SK-N-SH (cell line): Measurements from ENCODE around the gene IL4R. TPM values are rescaled to one million over a fixed set of nuclear protein-coding genes. Genes with fewer than 3 reads are reported as not detected.
"Not testable (repeated sequence)": the region's sequence is repeated elsewhere in the genome, so short reads cannot be mapped to it uniquely, and the experiment has no call there.

Experiments used
- CTCF ChIA-PET: fragments of 300-600, 350-600 bp; formaldehyde crosslinking; extraction: SDS; loops from one replicate; lab custom pipeline; 2021; lab: Yijun Ruan, JAX
- POLR2A ChIA-PET: fragments of 350-600 bp; sonication (Branson Sonifier 250); formaldehyde crosslinking; extraction: SDS; loops from one replicate; lab custom pipeline; 2020; ENCODE audit warnings: antibody characterized with exemption, inconsistent platforms; lab: Yijun Ruan, JAX
- DNase-seq: peaks from one replicate; pipeline ENCODE4 v3.0.0; 2012
- H2AFZ ChIP-seq: fragments of 200-600 bp; sonication (generic); 2 replicates; pipeline ENCODE4 v1.8.1; 2016; ENCODE audit warnings: antibody characterized with exemption, mild to moderate bottlenecking, low read depth
- H3F3A ChIP-seq: fragments of 200-600 bp; sonication (generic); replicated peaks from 2 replicates; pipeline ENCODE3; 2016; ENCODE audit warnings: antibody characterized with exemption, mild to moderate bottlenecking; ENCODE audit not compliant: insufficient read depth
- H3K27ac ChIP-seq, 2 experiments: fragments of 200-500 bp in 1 of 2; fragments of 200-600 bp in 1 of 2; sonication (Bioruptor generic) in 1 of 2; sonication (generic), shearing (Covaris generic) in 1 of 2; 2 replicates each; pipeline versions ENCODE4 v1.5.1 to v1.6.1; 2014 to 2016; ENCODE audit warnings: low read depth in 2 of 2, inconsistent platforms in 1 of 2, low read length in 1 of 2, mild to moderate bottlenecking in 1 of 2, mixed read lengths in 1 of 2
- H3K27me3 ChIP-seq: fragments of 200-600 bp; sonication (generic), shearing (Covaris generic); 2 replicates; pipeline ENCODE4 v1.6.1; 2016; ENCODE audit warnings: mixed run types; ENCODE audit not compliant: insufficient read depth
- H3K36me3 ChIP-seq, 2 experiments: fragments of 200-500 bp in 1 of 2; fragments of 200-600 bp in 1 of 2; sonication (Bioruptor generic) in 1 of 2; sonication (generic) in 1 of 2; replicated peaks in 1 of 2; 2 replicates each; pipeline versions ENCODE3 to v1.5.1; 2014 to 2016; ENCODE audit warnings: low read length in 1 of 2, mild to moderate bottlenecking in 1 of 2; ENCODE audit not compliant: insufficient read depth in 2 of 2, control insufficient read depth in 1 of 2
- H3K4me1 ChIP-seq, 2 experiments: fragments of 200-500 bp in 1 of 2; fragments of 200-600 bp in 1 of 2; sonication (Bioruptor generic) in 1 of 2; sonication (generic), shearing (Covaris generic) in 1 of 2; 2 replicates each; pipeline versions ENCODE4 v1.5.1 to v1.6.1; 2014 to 2016; ENCODE audit warnings: low read depth in 1 of 2, low read length in 1 of 2, mixed run types in 1 of 2; ENCODE audit not compliant: insufficient read depth in 2 of 2, control insufficient read depth in 1 of 2
- H3K4me2 ChIP-seq: fragments of 200-600 bp; sonication (generic), shearing (Covaris generic); 2 replicates; pipeline ENCODE4 v1.6.1; 2017; ENCODE audit warnings: mixed run types
- H3K4me3 ChIP-seq, 2 experiments: fragments of 200-500 bp in 1 of 2; fragments of 200-600 bp in 1 of 2; sonication (Bioruptor generic) in 1 of 2; sonication (generic), shearing (Covaris generic) in 1 of 2; 2 replicates each; pipeline versions ENCODE4 v1.5.1 to v1.8.1; 2014 to 2016; ENCODE audit warnings: low read depth in 2 of 2, inconsistent platforms in 1 of 2, low read length in 1 of 2, mild to moderate bottlenecking in 1 of 2, mixed read lengths in 1 of 2, moderate library complexity in 1 of 2
- H3K79me2 ChIP-seq: fragments of 200-600 bp; sonication (generic); 2 replicates; pipeline ENCODE4 v1.8.1; 2017; ENCODE audit warnings: mild to moderate bottlenecking; ENCODE audit not compliant: insufficient read depth
- H3K9ac ChIP-seq: fragments of 200-600 bp; sonication (generic); 2 replicates; pipeline ENCODE4 v1.6.1; 2017; ENCODE audit warnings: mixed run types
- H3K9me2 ChIP-seq: fragments of 200-600 bp; sonication (generic); 2 replicates; pipeline ENCODE4 v1.6.1; 2017; ENCODE audit warnings: mixed run types
- H3K9me3 ChIP-seq: fragments of 200-600 bp; sonication (generic); 2 replicates; pipeline ENCODE4 v1.6.1; 2017; ENCODE audit warnings: mixed run types, mild to moderate bottlenecking, moderate library complexity
- H4K20me1 ChIP-seq: fragments of 200-600 bp; sonication (generic); 2 replicates; pipeline ENCODE4 v1.6.1; 2017; ENCODE audit warnings: mild to moderate bottlenecking, mixed run types; ENCODE audit not compliant: insufficient read depth
- CHD2 ChIP-seq: fragments of 150-350 bp; IDR thresholded peaks from 2 replicates; pipeline ENCODE4 v1.6.1; 2018; ENCODE audit warnings: low read length; ENCODE audit not compliant: partially characterized antibody
- FOXJ3 ChIP-seq: sonication (generic); formaldehyde crosslinking; IDR thresholded peaks from 2 replicates; pipeline ENCODE4 v1.5.1; 2020; ENCODE audit warnings: mild to moderate bottlenecking, missing genetic modification reagents
- IRF3 ChIP-seq: fragments of 150-350 bp; IDR thresholded peaks from 2 replicates; pipeline ENCODE4 v1.6.1; 2016; ENCODE audit warnings: mild to moderate bottlenecking, low read depth, low read length
- NFIC ChIP-seq: IDR thresholded peaks from 2 replicates; pipeline ENCODE4 v1.4.0; 2012; ENCODE audit warnings: borderline replicate concordance
- PBX3 ChIP-seq: IDR thresholded peaks from 2 replicates; pipeline ENCODE4; 2012
- RAD21 ChIP-seq: IDR thresholded peaks from 2 replicates; pipeline ENCODE4 v1.6.1; 2012; ENCODE audit warnings: mild to moderate bottlenecking, low read length
- RCOR1 ChIP-seq: fragments of 150-350 bp; IDR thresholded peaks from 2 replicates; pipeline ENCODE4 v1.6.1; 2017; ENCODE audit warnings: antibody characterized with exemption, low read length
- RFX5 ChIP-seq: IDR thresholded peaks from 2 replicates; pipeline ENCODE4 v1.6.1; 2012; ENCODE audit warnings: mild to moderate bottlenecking, improper control_type of control experiment, low read length
- SMC3 ChIP-seq: IDR thresholded peaks from 2 replicates; pipeline ENCODE4 v1.6.1; 2012; ENCODE audit warnings: low read depth, low read length, improper control_type of control experiment
- TAF1 ChIP-seq: IDR thresholded peaks from 2 replicates; pipeline ENCODE4 v1.6.1; 2012; ENCODE audit warnings: low read depth, mild to moderate bottlenecking, low read length, moderate library complexity, borderline replicate concordance
- USF2 ChIP-seq: fragments of 150-350 bp; IDR thresholded peaks from 2 replicates; pipeline ENCODE4 v1.6.1; 2017; ENCODE audit warnings: antibody characterized with exemption, low read length, low read depth, borderline replicate concordance
- WGBS: methylation state at CpG from one replicate; pipeline ENCODE4 v1.1.6; 2017; ENCODE audit warnings: low lambda C conversion rate; 5-methylcytosine and 5-hydroxymethylcytosine counted together
- polyA plus RNA-seq, 3 experiments: library from polyadenylated mRNA; depleted of rRNA; stranded (reverse); fragments of >200 nt; gene quantifications; 2 replicates each; pipeline ENCODE4 v1.2.3, GENCODE V29; 2012
- TF ChIP-seq, protein P1 (sequence below): IDR thresholded peaks from 2 replicates; pipeline ENCODE4 v1.4.0; 2012; ENCODE audit warnings: low read depth
- TF ChIP-seq, protein P2 (sequence below): IDR thresholded peaks from 2 replicates; pipeline ENCODE4 v1.4.0; 2012; ENCODE audit warnings: low read depth, borderline replicate concordance

IL4R gene
- polyA plus RNA-seq, 1 of the 3 experiments (the other 2 are of a cell fraction) = 16.1 TPM

DNA sequence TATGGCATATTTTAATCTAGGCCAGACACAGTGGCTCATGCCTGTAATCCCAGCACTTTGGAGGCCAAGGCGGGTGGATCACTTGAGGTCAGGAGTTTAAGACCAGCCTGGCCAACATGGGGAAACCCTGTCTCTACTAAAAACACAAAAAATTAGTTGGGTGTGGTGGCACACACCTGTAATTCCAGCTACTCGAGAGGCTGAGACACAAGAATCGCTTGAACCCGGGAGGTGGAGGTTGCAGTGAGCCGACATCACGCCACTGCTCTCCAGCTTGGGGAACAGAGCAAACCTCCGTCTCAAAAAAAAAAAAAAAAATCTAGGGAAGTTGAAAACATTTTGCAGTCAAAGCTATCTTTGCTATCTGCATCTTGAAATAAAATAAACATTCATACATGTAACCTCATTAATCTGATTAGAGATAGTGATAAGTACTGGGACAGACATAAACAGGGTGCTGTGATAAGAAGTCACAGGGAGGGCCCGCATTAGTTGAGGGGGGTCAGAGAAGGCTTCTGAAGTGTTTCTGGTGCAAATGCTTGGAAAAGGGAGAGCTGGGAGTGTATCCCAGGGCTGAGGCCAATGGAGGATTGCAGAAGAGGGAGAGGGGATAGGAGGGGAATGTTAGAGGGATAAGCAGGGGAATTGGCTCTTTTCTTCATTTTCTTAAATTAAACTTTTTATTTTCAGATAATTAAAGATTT lies 15.8 kb downstream of the IL4R start:
- POLR2A ChIA-PET = interaction anchor here (0.6 kb wide), 1 partner anchor 854 kb away, joined by 3 read pairs; no protein-coding TSS in a partner anchor
- H3K27ac ChIP-seq, H3K27me3 ChIP-seq, H3K4me2 ChIP-seq, H3K9me2 ChIP-seq, H2AFZ ChIP-seq, H3K9ac ChIP-seq, H4K20me1 ChIP-seq, H3K9me3 ChIP-seq, H3K4me3 ChIP-seq, H3F3A ChIP-seq: not testable (repeated sequence)
- Histone ChIP-seq H3K4me1 (peaks cover 0 to 18% of the 10 kb centered on the region in 2 experiments; a peak in 3 of 4 replicates), H3K79me2 (peaks cover 87% of the 10 kb centered on the region), H3K36me3 (peaks cover 0 to 24% of the 10 kb centered on the region in 2 experiments)
- 81% methylated on average over 8 of the region's 8 CpGs for WGBS
- DNase-seq = peak; percentile 50
- CTCF ChIA-PET = interaction anchor here (0.6 to 1.8 kb wide), 3 partner anchors 11 to 95 kb away, joined by 3 to 4 read pairs (median 3); no protein-coding TSS in a partner anchor

GRCh38 chr16:27330542-27330941 lies 16.8 kb downstream of the IL4R start:
- peaks cover 0 to 24% of the 10 kb centered on the region in 2 experiments; a peak in 3 of 4 replicates for H3K4me1 ChIP-seq
- H2AFZ ChIP-seq = no peak overlapping the region
- no peak overlapping the region for H3K9ac ChIP-seq
- H3K9me2 ChIP-seq = no peaks in the 10 kb centered on the region
- no peaks in the 10 kb centered on the region for H4K20me1 ChIP-seq
- H3K36me3 ChIP-seq = peaks cover 0 to 24% of the 10 kb centered on the region in 2 experiments
- no peak overlapping the region for H3K27ac ChIP-seq
- no peak overlapping the region for H3K4me2 ChIP-seq
- peaks cover 15% of the 10 kb centered on the region for H3F3A ChIP-seq
- H3K9me3 ChIP-seq = no peaks in the 10 kb centered on the region
- no peak for TF ChIP-seq CHD2
- TF ChIP-seq IRF3 = no peak
- TF ChIP-seq RAD21 = no peak
- no peak for TF ChIP-seq TAF1
- TF ChIP-seq FOXJ3 (CRISPR knock-in tag) = no peak
- TF ChIP-seq RCOR1 = no peak
- no peak for TF ChIP-seq RFX5
- TF ChIP-seq, protein P1, sequence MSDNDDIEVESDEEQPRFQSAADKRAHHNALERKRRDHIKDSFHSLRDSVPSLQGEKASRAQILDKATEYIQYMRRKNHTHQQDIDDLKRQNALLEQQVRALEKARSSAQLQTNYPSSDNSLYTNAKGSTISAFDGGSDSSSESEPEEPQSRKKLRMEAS = no peak
- TF ChIP-seq, protein P2, sequence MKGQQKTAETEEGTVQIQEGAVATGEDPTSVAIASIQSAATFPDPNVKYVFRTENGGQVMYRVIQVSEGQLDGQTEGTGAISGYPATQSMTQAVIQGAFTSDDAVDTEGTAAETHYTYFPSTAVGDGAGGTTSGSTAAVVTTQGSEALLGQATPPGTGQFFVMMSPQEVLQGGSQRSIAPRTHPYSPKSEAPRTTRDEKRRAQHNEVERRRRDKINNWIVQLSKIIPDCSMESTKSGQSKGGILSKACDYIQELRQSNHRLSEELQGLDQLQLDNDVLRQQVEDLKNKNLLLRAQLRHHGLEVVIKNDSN = no peak
- TF ChIP-seq PBX3 = no peak
- TF ChIP-seq NFIC = no peak
- TF ChIP-seq USF2 = no peak
- TF ChIP-seq SMC3 = no peak
- no peaks in the 10 kb centered on the region for H3K27me3 ChIP-seq
- peaks cover 83% of the 10 kb centered on the region for H3K79me2 ChIP-seq
- WGBS = 97% methylated on average over 5 of the region's 5 CpGs
- CTCF ChIA-PET = interaction anchor here (1.2 kb wide), 1 partner anchor 15 kb away, joined by 3 read pairs; no protein-coding TSS in a partner anchor
- DNase-seq = no peak
- POLR2A ChIA-PET = interaction anchor here (0.6 kb wide), 1 partner anchor 853 kb away, joined by 3 read pairs; no protein-coding TSS in a partner anchor
- H3K4me3 ChIP-seq = no peak overlapping the region
